SKM-1 treated with dmso at 0.1 percent for 144 hours (cell line): ENCODE measurements around the gene GLRB.
"Not testable (repeated sequence)": the region's sequence is repeated elsewhere in the genome, so short reads cannot be mapped to it uniquely, and the experiment has no call there.

ENCODE experiments used
- DNase-seq: peaks from one replicate; lab custom pipeline; 2025; ENCODE audit not compliant: unreplicated experiment; lab: John Stamatoyannopoulos, UW

GLRB gene

GRCh38 chr4:157127571-157127970 is 51.6 kb downstream of the GLRB start:
- DNase-seq: no peak

GRCh38 chr4:157128395-157128794 is 52.4 kb downstream of the GLRB start:
- no peak for DNase-seq

- no peak for DNase-seq
Measured at GRCh38 chr4:157141976-157142375, 66.0 kb downstream of the GLRB start.

- DNase-seq: peak; percentile 5
Measured at GRCh38 chr4:157143369-157143768, 67.4 kb downstream of the GLRB start.

- no peak for DNase-seq
Measured at GRCh38 chr4:157151711-157152110, 75.8 kb downstream of the GLRB start.

- no peak for DNase-seq
Measured at GRCh38 chr4:157165935-157166610, 90.1 kb downstream of the GLRB start.

- no peak for DNase-seq
Measured at GRCh38 chr4:157170321-157170720, 94.4 kb downstream of the GLRB start.

GRCh38 chr4:157172011-157172410 is 96.1 kb downstream of the GLRB start:
- DNase-seq: no peak

GRCh38 chr4:157180268-157180667 is 104.3 kb downstream of the GLRB start:
- not testable (repeated sequence) for DNase-seq

GRCh38 chr4:157184300-157184699 is 108.3 kb downstream of the GLRB start:
- DNase-seq: no peak

GRCh38 chr4:157185363-157185762 is 109.4 kb downstream of the GLRB start:
- no peak for DNase-seq

GRCh38 chr4:157195374-157195773 is 119.4 kb downstream of the GLRB start:
- no peak for DNase-seq

- DNase-seq: no peak
Measured at GRCh38 chr4:157196046-157196445, 120.1 kb downstream of the GLRB start.

GRCh38 chr4:157204634-157205244 is 128.8 kb downstream of the GLRB start:
- peak; percentile 19 for DNase-seq

- no peak for DNase-seq
Measured at GRCh38 chr4:157217708-157218107, 141.8 kb downstream of the GLRB start.

GRCh38 chr4:157219711-157220370 is 143.9 kb downstream of the GLRB start:
- no peak for DNase-seq

GRCh38 chr4:157220371-157220881 is 144.5 kb downstream of the GLRB start, which contains the start of gene GRIA2:
Gene GRIA2, plus strand, starts transcription at chr4:157220728. Its CDS starts 315 bp downstream, at chr4:157221043.
- no peak for DNase-seq

GRCh38 chr4:157221426-157221894 is 145.5 kb downstream of the GLRB start:
- no peak for DNase-seq
